Breast epithelium (tissue), 3 donors: ENCODE results near the gene HSPA1B.
A peak's percentile ranks its signal among the peaks of the same experiment; 100 is the strongest.

Source experiments
- CTCF ChIP-seq, 3 donors: fragments of 450-650 bp; IDR thresholded peaks; one replicate each; pipeline ENCODE4 v1.5.1; 2016 to 2017; ENCODE audit warnings: antibody characterized with exemption in 3 of 3, mild to moderate bottlenecking in 3 of 3, moderate library complexity in 3 of 3
- POLR2A ChIP-seq: fragments of 450-650 bp; IDR thresholded peaks from one replicate; pipeline ENCODE4 v1.6.1; 2016; ENCODE audit warnings: antibody characterized with exemption, mild to moderate bottlenecking, moderate library complexity

GRCh38 chr6:31829633-31830283 lies 2.2 kb downstream of the HSPA1B start:
- TF ChIP-seq CTCF (IDR thresholded peaks at IDR 0.05) (peak in 2 of 3 donors; percentile 36 to 62), POLR2A (no peak)
